H54 (cell line): ENCODE results near the gene BEX3.
A peak's percentile ranks its signal among the peaks of the same experiment; 100 is the strongest.
"Not testable (repeated sequence)": the region's sequence is repeated elsewhere in the genome, so short reads cannot be mapped to it uniquely, and the experiment has no call there.

Source experiments
- DNase-seq: peaks from one replicate; pipeline ENCODE4 v3.0.0; 2011; ENCODE audit warnings: low spot score, mixed read lengths; ENCODE audit not compliant: insufficient read length
- FAIRE-seq: peaks from 3 replicates; lab custom pipeline; 2011; peaks lifted over from hg19 to GRCh38; lab: Jason Lieb, UNC
- POLR2A ChIP-seq: IDR thresholded peaks from 2 replicates; pipeline ENCODE4 v1.6.1; 2011; ENCODE audit warnings: low read depth, mild to moderate bottlenecking, low read length

Gene BEX3

DNA sequence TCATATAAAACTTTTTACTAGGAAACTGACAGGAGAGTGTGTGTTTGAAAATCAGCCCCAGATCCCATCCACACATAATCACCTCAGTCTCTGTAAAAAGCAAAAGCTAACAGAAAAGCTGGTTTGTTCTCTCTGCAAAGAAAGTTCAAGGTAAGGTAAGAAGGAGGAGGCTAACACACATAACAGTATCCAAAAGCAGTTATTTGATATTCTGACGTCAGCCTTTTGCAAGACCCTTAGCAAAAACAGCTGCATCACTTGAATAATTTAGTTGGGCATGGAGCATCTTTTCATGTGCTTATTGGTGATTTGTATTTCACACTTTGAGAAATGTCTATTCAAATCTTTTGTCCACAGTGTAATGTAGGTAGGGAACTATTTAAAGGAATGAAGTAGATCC lies 14.5 kb upstream of the BEX3 start:
- DNase-seq, result no peak
- TF ChIP-seq POLR2A, result no peak
- FAIRE-seq, result no peak

DNA sequence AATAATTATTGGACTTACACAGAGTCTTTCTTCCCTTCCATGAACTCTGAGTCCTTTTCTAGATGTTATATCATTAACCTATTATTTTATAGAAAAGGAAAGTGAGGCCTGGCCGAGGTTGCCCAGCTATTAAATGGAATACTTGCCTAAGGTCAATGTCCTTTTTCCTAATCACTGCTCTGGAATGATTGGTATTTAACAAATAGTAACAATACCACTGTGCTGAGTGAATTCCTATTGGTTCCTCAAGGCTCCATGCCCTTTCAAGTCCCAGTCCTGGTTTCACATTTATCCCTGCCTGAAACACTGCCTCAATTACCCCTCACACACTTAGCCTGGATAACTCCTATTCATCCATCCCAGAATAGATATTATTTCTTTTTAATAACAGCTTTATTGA lies 13.9 kb upstream of the BEX3 start:
- DNase-seq (no peak), FAIRE-seq (peak; percentile 57)
- no peak for TF ChIP-seq POLR2A

DNA sequence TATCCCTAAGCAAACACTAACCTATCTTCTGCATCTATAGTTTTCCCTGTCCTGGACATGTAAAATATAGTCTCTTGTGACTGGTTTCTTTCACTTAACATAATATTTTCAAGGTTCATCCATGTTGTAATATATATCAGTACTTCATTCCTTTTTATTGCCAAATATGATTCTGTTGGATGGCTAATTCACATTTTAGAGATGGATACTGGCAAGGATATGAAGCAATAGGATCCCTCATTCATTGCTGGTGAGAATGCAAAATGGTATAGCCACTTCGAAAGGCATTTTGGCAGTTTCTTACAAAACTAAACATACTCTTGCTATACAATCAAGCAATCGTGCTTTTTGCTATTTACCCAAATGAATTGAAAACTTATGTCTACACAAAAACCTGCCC lies 13.3 kb upstream of the BEX3 start:
- no peak for DNase-seq
- TF ChIP-seq POLR2A, result no peak
- no peak for FAIRE-seq

DNA sequence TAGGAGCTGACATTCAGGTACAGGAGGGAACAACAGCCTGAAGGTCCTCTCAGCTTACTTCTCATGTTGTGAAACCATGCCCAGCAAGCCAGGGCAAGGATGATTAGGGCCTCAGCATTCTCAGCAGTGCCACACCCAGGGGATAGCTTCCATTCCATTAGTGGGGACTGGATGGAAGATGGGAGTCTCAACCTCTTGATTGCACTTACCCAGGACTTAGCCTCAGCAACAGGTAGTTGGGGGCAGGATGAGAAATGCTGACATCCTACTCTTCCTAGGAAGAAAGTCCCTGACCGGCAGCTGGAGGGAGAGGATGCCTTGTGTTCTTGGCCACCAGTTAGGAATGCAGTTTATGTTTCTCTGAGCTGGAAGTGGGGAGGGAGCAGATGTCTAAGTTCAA lies 8.8 kb upstream of the BEX3 start:
- FAIRE-seq, result no peak
- TF ChIP-seq POLR2A, result no peak
- no peak for DNase-seq

DNA sequence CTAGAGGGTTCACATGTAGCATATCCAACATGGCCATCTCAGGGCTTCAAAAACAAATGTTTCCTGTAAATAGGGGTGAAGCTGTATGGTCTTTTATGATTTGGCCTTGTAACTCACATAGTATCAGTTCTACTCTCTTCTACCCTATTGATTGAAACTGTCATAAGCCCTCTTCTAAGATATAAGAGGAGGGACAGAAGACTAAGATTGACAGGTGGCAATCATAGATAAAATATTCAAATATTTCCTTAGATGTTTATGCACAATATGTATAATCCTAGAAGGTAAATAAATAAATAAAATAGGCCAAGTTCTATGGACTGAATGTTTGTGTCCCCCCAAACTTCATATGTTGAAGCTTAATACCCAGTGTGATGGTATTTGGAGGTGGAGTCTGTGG lies 6.9 kb upstream of the BEX3 start:
- no peak for DNase-seq
- no peak for TF ChIP-seq POLR2A
- FAIRE-seq, result no peak

DNA sequence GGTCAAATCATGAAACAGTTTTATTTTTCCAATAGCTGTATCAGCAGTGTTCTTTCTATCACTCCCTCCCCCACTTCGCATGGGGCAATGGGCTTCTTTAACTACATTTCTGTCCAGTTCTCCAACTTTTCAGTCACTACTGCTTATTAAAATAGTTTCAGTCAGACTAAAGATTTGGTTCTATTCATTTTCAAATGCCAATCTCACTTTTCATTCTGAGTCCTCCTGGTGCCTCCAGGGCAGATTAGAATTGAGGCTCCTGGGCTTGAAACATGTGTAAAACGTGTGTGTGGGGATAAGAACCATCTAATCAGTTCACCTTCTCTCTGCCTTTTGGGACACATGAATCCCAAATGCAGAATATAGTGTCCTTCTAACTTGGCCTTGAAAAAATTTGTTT lies 3.5 kb upstream of the BEX3 start:
- no peak for FAIRE-seq
- TF ChIP-seq POLR2A, result no peak
- no peak for DNase-seq

DNA sequence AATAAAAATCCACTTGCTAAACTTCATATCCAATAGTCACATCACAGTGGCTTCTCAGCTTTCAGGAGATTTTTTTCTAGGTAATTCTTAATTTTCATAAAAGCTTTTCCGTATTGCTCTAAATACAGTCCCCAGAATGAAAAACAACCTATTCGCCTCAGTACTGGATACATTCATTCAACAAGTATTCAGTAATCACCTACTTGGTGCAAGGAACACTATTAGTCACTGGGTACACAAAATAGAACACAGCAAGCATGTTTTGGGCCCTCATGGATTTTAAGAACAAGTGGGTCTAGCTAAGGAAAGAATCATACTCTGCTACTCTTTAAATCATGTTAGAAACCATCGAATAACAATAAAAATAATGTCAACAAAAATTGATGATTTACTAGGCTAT lies 2.8 kb upstream of the BEX3 start:
- DNase-seq, result no peak
- FAIRE-seq, result no peak
- TF ChIP-seq POLR2A, result no peak

DNA sequence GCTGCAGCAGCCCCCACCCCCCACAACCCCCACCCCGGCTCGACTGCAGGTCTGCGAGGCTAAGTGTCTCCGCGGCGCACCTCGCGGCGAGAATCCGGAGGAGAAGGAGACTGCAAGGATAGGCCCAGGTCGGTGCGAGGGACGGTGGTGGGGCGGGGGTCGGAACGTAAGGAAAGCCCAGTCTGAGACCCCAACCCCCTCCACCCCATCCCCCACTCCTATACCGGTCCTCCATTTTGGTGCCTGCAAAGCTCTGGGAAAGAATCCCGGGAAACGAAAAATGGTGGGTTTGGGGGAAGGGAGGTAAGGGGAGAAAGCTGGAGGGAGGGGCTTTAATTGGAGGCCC lies 614 bp downstream of the BEX3 start:
- DNase-seq (no peak), FAIRE-seq (no peak)
- no peak for TF ChIP-seq POLR2A

DNA sequence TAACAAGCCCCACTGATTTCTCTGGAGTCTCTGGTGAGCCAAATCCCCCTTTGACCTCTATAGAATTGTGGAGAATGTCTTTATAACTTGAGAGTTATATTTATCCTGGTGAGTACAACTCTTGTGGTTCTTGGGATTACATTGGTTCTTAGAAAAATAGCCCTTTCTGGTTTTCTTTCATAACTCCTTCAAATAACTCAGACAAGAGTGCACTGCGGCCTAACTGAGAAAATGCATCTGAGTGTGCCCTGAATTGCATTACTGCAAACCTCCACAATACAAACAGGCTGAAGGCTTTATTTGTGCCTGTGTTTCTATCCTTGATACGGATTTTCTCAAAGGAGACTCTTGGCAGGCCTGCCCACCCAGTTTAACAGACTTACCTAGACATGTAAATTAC lies 2.7 kb downstream of the BEX3 start:
- no peak for TF ChIP-seq POLR2A
- DNase-seq (no peak), FAIRE-seq (no peak)

DNA sequence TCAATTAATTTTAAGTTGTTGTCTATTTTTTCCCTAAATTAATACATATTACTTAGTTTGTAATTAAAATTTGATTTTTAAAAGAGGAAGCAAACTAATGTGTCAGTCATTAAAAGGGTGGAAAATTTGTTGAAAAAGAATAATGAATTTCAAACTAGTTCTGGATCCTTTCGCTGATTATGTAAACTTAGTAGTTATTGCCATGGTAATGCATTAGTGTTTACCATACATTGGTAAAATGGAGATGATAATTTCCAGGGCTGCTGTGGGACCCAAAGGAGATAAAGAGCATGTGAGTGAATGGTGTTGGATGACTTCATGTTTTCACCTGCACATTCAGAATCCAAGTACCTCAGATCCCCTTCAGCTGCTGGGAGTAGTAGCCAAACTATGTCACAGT lies 6.5 kb downstream of the BEX3 start:
- DNase-seq (no peak), FAIRE-seq (no peak)
- no peak for TF ChIP-seq POLR2A

DNA sequence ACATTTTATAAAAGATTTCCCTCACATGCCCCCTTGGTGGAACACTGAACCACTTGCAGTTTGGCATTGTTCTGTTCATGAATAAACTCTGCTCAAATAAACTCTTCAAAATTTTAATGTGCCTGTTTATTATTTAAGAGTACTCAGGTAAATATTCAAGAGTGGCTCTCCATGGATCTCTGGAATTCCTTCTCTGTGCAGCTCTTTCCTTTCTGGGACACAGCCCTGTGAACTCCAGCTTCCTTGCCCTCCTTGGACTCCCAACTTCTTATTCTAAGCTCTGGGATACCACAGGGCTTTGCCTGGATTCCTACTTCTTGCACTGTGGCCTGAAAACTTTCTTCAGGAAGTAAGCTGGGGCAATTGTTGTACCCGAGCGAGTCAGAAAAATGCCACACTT lies 8.3 kb downstream of the BEX3 start:
- FAIRE-seq, result no peak
- DNase-seq, result no peak
- TF ChIP-seq POLR2A, result no peak

DNA sequence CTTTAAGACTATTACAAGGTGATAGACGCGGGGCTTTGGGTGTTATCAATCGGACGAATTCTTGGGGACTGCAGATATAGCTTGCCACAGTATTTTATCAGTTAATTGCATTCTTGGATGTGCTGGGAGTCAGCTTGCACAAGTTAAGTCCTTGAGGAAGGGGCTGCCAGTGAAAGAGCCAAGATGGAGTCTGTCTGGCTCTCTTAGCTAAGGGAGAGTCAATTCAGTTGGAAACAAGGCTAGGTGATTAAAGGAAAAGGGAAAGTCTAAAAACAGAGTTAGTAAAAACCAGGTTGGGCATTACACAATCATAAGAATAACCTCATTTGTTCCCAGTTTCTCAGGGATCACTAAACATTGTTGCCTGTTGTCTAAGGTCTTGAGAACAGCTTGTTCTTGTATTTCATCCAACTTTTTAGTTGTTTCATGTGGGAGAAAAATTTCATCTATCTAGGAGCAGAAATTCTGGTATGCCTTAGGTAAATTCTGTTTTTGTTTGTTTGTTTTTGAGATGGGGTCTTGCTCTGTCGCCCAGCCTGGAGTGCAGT lies 9.0 kb downstream of the BEX3 start:
- FAIRE-seq, result not testable (repeated sequence)

DNA sequence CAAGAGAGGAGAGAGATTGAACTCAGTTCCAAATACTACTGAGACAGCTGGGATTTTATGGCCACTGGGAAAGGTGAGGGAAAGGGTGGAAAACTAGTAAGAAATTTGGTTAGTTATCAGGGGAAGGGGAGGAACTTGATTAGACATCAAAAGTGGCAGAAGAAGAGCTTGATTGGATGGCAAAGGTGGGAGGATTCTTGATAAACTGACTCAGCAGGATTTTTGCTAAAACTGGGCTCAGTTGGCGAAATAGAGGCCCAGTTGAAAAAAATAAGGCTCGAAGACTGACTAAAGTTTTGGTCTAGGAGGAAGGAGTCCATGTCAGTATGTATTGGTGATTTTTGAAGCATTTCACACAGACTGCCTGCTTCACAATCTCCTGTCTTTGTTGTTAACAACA lies 10.0 kb downstream of the BEX3 start:
- no peak for FAIRE-seq
- no peak for DNase-seq
- no peak for TF ChIP-seq POLR2A

More for the DNA sequence above, 9.0 kb downstream of the BEX3 start:
- DNase-seq, result not testable (repeated sequence)

DNA sequence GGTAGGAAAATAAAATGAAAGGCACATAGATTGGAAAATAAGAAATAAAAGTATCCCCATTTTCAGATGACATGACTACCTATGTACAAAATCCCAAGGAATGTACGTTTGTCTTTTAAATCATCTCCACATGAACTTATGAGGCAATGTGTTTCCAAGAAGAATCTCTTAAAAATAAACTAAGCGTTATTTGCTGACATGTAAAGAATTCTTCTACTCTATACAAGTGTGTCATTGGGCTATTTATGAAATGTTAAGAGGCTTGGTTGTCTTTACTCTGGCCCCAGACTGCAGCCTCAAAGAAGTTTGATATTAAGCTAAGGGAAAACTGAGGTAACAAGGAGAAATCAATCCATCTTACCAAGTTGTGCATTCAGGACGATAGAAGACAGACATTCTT lies 17.1 kb downstream of the BEX3 start:
- FAIRE-seq, result no peak
- no peak for DNase-seq
- TF ChIP-seq POLR2A, result no peak

DNA sequence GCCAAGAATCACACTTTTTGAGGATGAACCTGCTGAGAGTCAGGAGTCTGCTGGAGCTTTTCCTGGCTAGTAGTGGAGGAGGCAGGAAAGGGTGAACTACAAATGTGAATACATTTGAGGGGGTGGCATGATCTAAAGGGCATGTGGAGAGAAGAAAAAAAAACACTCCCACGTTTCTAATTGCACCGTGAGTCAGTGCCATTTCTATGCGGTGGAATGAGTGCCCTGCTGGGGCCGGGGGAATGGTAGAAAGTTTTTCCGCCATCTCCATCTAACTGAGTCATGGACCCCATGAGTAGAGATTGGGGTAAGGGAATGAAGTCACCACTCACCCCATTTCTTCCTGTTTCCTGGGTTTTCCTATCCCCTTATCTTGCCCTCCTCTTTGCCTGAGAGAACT lies 19.8 kb downstream of the BEX3 start:
- TF ChIP-seq POLR2A, result no peak
- DNase-seq (no peak), FAIRE-seq (no peak)

DNA sequence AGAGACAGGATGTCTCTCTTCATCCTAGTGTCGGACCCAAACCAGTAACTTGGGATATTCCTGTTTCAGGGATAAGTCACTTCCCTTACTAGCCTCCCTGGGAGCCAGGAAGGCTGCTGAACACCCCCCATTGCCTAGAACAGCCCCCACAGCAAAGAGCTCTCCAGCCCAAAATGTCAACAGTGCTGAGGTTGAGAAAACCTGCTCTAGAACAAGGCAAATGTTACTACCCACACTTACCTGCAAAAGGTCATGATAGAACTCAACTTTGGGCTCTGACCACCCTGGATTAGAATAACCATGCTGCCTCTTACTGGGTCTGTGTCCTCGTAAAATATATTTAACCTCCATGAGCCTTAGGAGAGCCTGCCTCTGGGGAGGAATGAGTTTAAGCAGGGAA lies 20.3 kb downstream of the BEX3 start:
- no peak for FAIRE-seq
- TF ChIP-seq POLR2A, result no peak
- no peak for DNase-seq

DNA sequence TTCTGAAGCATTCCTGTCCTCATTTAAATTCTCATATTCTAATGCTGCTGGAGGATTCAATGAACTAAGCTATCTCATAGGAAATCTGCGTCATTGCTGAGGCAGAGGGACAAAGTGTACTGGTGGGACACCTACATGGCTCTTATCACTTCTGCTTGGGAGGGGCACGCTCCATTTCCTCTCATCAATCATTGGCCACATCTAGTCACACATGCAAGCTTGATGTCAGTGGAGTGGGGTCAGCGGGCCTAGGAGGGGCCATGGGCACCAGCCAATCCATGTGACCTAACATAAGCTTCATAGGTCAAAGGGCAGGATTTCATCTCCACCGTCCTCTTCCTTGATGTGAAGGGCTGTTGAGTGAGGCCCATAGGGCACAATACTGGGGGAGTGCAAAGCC lies 21.4 kb downstream of the BEX3 start:
- FAIRE-seq, result no peak
- no peak for TF ChIP-seq POLR2A

More for the DNA sequence above, 21.4 kb downstream of the BEX3 start:
- DNase-seq, result no peak
